ENCODE results near the gene GRB10.
"Not testable (repeated sequence)": the region's sequence is repeated elsewhere in the genome, so short reads cannot be mapped to it uniquely, and the experiment has no call there.

GRB10 gene

DNA sequence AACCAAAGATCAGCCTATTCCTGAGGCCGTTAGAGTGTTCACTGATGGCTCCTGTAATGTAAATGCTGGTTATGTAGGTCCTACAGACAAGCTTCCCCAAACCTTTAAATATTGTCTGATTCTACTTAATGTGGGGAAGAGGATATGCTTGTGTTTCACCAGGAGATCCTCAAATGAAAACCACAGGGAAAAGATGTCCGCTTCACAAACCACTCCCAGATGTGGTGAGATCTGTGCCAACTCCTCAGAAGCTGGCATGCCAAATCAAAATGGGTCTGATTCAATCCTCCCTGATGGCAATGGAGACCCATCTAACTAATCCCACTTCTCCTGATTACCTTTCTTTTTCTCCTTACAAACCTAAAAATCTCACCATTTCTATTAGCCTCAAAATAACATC, 202.0 kb downstream of the GRB10 start:
- H3K36me3 ChIP-seq (ENCODE audit: control insufficient read depth in 2 of 2, insufficient read depth in 2 of 2, low read length in 2 of 2); H3K4me3 ChIP-seq (ENCODE audit: low read length in 2 of 2); H3K27me3 ChIP-seq (ENCODE audit: control insufficient read depth in 1 of 2, insufficient read depth in 2 of 2, low read length in 2 of 2); H3K4me1 ChIP-seq (ENCODE audit: control insufficient read depth, insufficient read depth, low read length); H3K9me3 ChIP-seq (ENCODE audit: control insufficient read depth in 2 of 2, low read length in 2 of 2); H3K27ac ChIP-seq (ENCODE audit: low read length); H3K9ac ChIP-seq (ENCODE audit: low read length in 2 of 2): not testable (repeated sequence)

DNA sequence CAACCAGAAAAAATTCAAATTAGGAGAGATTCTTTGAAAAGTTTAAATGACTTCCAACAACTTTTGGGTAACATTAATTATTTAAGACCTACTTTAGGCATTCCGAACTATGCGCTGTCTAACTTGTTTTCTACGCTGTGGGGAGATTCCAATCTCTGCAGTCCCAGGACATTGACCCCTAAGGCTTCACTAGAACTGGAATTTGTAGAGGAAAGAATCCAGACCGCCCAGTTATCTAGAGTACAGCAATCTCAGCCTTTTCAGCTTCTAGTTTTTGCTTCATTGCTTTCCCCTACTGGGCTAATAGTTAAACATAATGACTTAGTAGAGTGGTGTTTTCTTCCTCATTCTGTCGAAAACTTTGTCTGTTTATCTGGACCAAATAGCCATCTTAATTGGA, 202.6 kb downstream of the GRB10 start:
- Histone ChIP-seq H3K9me3 (ENCODE audit: control insufficient read depth in 2 of 2, low read length in 2 of 2) (no peaks in the 10 kb centered on the region), H3K36me3 (ENCODE audit: control insufficient read depth in 2 of 2, insufficient read depth in 2 of 2, low read length in 2 of 2) (no peaks in the 10 kb centered on the region), H3K4me3 (ENCODE audit: low read length in 2 of 2) (no peak overlapping the region), H3K4me1 (ENCODE audit: control insufficient read depth, insufficient read depth, low read length) (no peaks in the 10 kb centered on the region), H3K27ac (ENCODE audit: low read length) (no peak overlapping the region), H3K9ac (ENCODE audit: low read length in 2 of 2) (no peak overlapping the region), H3K27me3 (ENCODE audit: control insufficient read depth in 1 of 2, insufficient read depth in 2 of 2, low read length in 2 of 2) (no peaks in the 10 kb centered on the region)

DNA sequence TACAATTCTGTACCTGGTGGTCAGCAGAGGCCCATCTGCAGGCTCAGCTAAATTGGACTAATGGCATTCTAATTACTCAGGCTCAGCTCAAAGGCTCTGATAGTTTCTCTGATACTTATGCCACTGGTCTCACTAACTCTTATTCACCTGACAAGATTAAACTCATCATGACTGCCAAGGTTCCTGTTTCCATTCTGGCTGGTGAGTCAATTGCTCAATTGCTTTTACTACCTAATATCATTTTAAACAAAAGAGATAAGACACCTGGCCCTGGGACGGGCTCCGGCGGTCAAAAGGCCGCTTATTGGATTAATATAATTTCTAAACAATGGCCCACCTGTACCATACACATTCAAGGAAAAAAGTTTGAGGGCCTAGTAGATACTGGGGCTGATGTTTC, 204.6 kb downstream of the GRB10 start:
- not testable (repeated sequence) for H3K4me3 ChIP-seq (ENCODE audit: low read length in 2 of 2); H3K27me3 ChIP-seq (ENCODE audit: control insufficient read depth in 1 of 2, insufficient read depth in 2 of 2, low read length in 2 of 2); H3K36me3 ChIP-seq (ENCODE audit: control insufficient read depth in 2 of 2, insufficient read depth in 2 of 2, low read length in 2 of 2); H3K9ac ChIP-seq (ENCODE audit: low read length in 2 of 2); H3K4me1 ChIP-seq (ENCODE audit: control insufficient read depth, insufficient read depth, low read length); H3K27ac ChIP-seq (ENCODE audit: low read length); H3K9me3 ChIP-seq (ENCODE audit: control insufficient read depth in 2 of 2, low read length in 2 of 2)

DNA sequence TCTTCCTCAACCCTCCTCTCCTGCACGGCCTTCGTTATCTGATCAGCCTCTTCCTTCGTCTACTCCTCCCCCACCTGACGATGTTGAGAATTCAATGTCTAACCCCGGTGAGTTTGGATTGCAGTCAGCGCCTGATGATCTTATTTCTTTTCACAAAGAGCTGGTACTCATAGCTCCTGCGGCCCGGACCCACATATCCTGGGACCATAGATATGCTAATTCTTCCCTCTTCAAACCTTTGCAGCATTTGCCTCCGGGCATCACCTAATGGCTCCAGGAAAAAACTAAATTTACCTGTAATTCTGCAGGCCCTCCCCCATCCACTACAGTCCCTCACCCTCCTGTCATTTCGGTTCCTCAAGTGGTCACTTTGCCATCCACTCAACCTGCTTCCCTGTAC, 205.1 kb downstream of the GRB10 start:
- Histone ChIP-seq H3K36me3 (ENCODE audit: control insufficient read depth in 2 of 2, insufficient read depth in 2 of 2, low read length in 2 of 2) (no peaks in the 10 kb centered on the region), H3K27me3 (ENCODE audit: control insufficient read depth in 1 of 2, insufficient read depth in 2 of 2, low read length in 2 of 2) (no peaks in the 10 kb centered on the region), H3K9me3 (ENCODE audit: control insufficient read depth in 2 of 2, low read length in 2 of 2) (no peaks in the 10 kb centered on the region), H3K4me3 (ENCODE audit: low read length in 2 of 2) (no peak overlapping the region), H3K27ac (ENCODE audit: low read length) (no peak overlapping the region), H3K9ac (ENCODE audit: low read length in 2 of 2) (no peak overlapping the region), H3K4me1 (ENCODE audit: control insufficient read depth, insufficient read depth, low read length) (no peaks in the 10 kb centered on the region)

DNA sequence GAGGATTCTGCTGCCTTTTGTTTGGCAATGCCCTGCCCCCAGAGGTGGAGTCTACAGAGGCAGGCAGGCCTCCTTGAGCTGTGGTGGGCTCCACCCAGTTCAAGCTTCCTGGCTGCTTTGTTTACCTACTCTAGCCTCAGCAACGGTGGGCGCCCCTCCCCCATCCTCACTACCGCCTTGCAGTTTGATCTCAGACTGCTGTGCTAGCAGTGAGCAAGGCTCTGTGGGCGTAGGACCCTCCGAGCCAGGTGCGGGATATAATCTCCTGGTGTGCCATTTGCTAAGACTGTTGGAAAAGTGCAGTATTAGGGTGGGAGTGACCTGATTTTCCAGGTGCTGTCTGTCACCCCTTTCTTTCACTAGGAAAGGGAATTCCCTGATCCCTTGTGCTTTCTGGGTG, 206.3 kb downstream of the GRB10 start:
- not testable (repeated sequence) for H3K9me3 ChIP-seq (ENCODE audit: control insufficient read depth in 2 of 2, low read length in 2 of 2); H3K4me3 ChIP-seq (ENCODE audit: low read length in 2 of 2); H3K27ac ChIP-seq (ENCODE audit: low read length); H3K36me3 ChIP-seq (ENCODE audit: control insufficient read depth in 2 of 2, insufficient read depth in 2 of 2, low read length in 2 of 2); H3K9ac ChIP-seq (ENCODE audit: low read length in 2 of 2); H3K27me3 ChIP-seq (ENCODE audit: control insufficient read depth in 1 of 2, insufficient read depth in 2 of 2, low read length in 2 of 2); H3K4me1 ChIP-seq (ENCODE audit: control insufficient read depth, insufficient read depth, low read length)

DNA sequence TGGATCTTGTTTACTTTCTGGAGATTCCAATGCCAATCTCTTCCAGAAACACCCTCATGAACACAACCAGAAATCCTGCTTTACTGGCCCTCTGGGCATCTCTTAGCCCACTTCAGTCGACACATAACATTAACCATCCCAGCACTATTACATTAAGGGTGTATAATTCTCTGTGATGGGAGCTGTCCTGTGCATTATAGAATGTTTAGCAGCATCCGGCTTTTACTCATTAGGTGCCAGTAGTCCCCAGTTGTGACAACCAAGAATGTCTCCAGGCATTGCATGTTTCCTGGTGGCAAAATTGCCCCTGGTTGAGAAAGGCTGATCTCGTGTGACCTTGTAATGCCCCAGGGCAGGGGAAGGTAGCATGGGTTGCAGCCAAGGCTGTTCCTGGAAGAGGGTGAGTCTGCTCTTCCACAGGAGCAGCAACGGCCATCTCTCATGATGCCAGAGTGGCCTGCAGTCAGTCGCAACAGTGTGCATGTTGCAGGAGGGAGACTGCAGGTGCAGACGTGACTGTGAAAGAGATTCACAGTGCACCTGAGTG, 214.9 kb downstream of the GRB10 start:
- Histone ChIP-seq H3K4me1 (ENCODE audit: control insufficient read depth, insufficient read depth, low read length) (no peaks in the 10 kb centered on the region), H3K27me3 (ENCODE audit: control insufficient read depth in 1 of 2, insufficient read depth in 2 of 2, low read length in 2 of 2) (no peaks in the 10 kb centered on the region), H3K9ac (ENCODE audit: low read length in 2 of 2) (no peak overlapping the region), H3K27ac (ENCODE audit: low read length) (no peak overlapping the region), H3K4me3 (ENCODE audit: low read length in 2 of 2) (no peak overlapping the region), H3K9me3 (ENCODE audit: control insufficient read depth in 2 of 2, low read length in 2 of 2) (no peaks in the 10 kb centered on the region), H3K36me3 (ENCODE audit: control insufficient read depth in 2 of 2, insufficient read depth in 2 of 2, low read length in 2 of 2) (no peaks in the 10 kb centered on the region)

DNA sequence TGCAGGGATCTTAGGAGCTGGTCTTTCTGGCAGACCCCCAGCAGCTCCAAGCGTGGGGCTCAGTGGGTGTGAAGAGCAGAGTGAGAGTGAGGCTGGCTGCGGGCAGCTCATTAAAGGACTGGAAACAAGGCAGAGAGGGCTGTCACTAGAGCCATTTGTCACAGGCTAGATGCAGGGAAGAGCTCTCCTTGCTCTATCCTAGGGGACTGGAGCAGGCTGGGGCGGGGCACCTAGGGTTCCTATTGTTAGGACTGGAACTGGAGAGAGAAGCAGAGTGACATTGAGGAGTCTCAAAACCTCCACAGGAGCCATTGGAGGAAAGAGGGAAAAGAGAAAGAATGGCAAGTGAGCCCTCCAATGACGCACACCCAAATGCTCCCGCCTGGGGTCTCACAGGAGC, 216.7 kb downstream of the GRB10 start:
- Histone ChIP-seq H3K36me3 (ENCODE audit: control insufficient read depth in 2 of 2, insufficient read depth in 2 of 2, low read length in 2 of 2) (no peaks in the 10 kb centered on the region), H3K4me1 (ENCODE audit: control insufficient read depth, insufficient read depth, low read length) (peaks cover under 1% of the 10 kb centered on the region), H3K4me3 (ENCODE audit: low read length in 2 of 2) (no peak overlapping the region), H3K27me3 (ENCODE audit: control insufficient read depth in 1 of 2, insufficient read depth in 2 of 2, low read length in 2 of 2) (peaks cover 0 to 4% of the 10 kb centered on the region in 2 donors), H3K27ac (ENCODE audit: low read length) (no peak overlapping the region), H3K9me3 (ENCODE audit: control insufficient read depth in 2 of 2, low read length in 2 of 2) (no peaks in the 10 kb centered on the region), H3K9ac (ENCODE audit: low read length in 2 of 2) (no peak overlapping the region)

DNA sequence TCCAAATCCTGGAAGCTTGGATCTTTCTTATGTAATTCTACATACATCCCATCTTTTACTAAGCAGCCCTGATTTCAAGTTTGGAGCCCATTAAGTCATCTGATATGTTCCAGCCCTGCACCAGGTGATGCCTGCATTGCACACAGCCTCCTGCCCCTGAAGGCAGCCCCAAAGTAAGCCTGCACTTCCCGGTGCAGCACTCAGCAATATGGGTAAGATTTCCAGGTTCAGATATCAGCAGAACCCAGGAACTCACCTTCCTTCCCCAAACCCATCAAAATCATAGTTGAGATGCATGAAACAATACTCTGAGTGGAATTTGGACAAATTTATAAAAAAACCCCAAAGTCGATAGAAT, 217.2 kb downstream of the GRB10 start:
- Histone ChIP-seq H3K27ac (ENCODE audit: low read length) (no peak overlapping the region), H3K4me1 (ENCODE audit: control insufficient read depth, insufficient read depth, low read length) (peaks cover 3% of the 10 kb centered on the region), H3K27me3 (ENCODE audit: control insufficient read depth in 1 of 2, insufficient read depth in 2 of 2, low read length in 2 of 2) (peaks cover 0 to 4% of the 10 kb centered on the region in 2 donors), H3K36me3 (ENCODE audit: control insufficient read depth in 2 of 2, insufficient read depth in 2 of 2, low read length in 2 of 2) (no peaks in the 10 kb centered on the region), H3K9me3 (ENCODE audit: control insufficient read depth in 2 of 2, low read length in 2 of 2) (no peaks in the 10 kb centered on the region), H3K4me3 (ENCODE audit: low read length in 2 of 2) (no peak overlapping the region), H3K9ac (ENCODE audit: low read length in 2 of 2) (no peak overlapping the region)

DNA sequence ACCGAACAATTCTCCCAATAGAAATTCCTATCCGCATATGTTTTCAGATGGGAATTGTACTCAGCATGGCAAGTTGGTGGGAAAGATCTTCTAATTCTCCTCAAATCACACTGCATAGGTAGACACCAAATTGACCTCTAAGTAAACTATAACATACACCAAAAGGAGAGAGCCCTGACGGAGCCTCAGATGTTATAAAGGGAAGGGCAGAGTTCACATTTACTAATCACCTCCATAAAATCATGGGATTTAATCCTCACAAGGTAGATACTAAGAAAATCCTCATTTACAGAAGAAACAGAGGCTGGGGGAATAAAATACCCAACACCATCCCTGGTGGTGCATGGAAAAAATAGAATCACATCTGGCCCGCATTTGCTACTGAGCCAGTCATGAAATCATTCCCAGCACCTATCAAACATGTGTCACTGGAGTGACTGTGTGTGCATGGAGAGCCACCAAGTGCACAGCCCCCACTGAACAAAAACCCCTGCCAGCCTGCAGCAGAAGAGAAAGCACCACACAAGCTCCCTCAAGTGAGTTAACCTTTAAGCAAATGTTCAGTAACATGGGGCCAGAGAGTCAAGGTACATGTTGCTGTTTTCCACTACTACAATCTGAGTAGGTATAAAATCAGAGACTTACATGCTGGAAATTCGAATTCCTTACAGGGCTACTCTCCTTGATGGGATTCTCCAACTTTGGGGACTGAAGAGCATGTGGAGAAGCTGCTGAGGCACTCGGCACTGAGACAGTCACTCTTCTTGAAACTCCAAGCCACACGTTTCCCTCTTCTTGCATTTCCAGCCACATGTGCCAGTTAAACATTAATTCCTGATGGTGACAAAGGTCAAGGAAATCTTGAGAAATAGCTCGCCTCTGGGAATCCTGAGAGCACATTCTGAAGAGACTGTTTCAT, 217.8 kb downstream of the GRB10 start, which contains the start of gene DDC:
DDC (minus strand) TSS at position 766 of the 919 bp plus-strand sequence. CDS start 21,320 bp downstream, outside the sequence.
- no peak within 1 kb of the TSS for H3K4me3 ChIP-seq (ENCODE audit: low read length in 2 of 2)

DNA sequence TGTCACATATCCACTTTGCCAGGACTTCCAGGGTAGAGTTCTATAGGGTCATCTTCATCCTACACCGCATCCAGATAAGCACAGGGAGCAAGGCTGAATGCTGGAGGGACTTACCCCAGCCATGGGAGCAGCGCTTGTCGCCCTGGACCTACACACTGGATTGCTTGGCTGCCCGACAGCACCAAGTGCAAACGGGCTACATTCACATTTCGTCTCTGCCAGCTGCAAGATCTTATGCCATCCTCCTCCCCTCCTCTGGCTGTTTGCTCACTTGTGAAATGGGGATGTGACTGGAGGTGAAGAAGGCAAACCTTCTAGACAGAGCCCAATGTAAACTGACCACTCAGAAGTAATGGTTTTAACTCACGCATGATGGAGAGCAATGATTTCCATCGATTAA, 218.5 kb downstream of the GRB10 start:
- H3K9ac ChIP-seq (ENCODE audit: low read length in 2 of 2) = no peak overlapping the region
- H3K27me3 ChIP-seq (ENCODE audit: control insufficient read depth in 1 of 2, insufficient read depth in 2 of 2, low read length in 2 of 2) = peaks cover 0 to 4% of the 10 kb centered on the region in 2 donors
- H3K4me1 ChIP-seq (ENCODE audit: control insufficient read depth, insufficient read depth, low read length) = peaks cover 3% of the 10 kb centered on the region

More for the DNA sequence above, 217.8 kb downstream of the GRB10 start, which contains the start of gene DDC:
- no peaks in the 10 kb centered on the region for H3K9me3 ChIP-seq (ENCODE audit: control insufficient read depth in 2 of 2, low read length in 2 of 2)
- no peaks in the 10 kb centered on the region for H3K36me3 ChIP-seq (ENCODE audit: control insufficient read depth in 2 of 2, insufficient read depth in 2 of 2, low read length in 2 of 2)
- no peak within 1 kb of the TSS for H3K9ac ChIP-seq (ENCODE audit: low read length in 2 of 2)
- H3K4me1 ChIP-seq (ENCODE audit: control insufficient read depth, insufficient read depth, low read length) = peaks cover 3% of the 10 kb centered on the region
- peaks cover 0 to 4% of the 10 kb centered on the region in 2 donors for H3K27me3 ChIP-seq (ENCODE audit: control insufficient read depth in 1 of 2, insufficient read depth in 2 of 2, low read length in 2 of 2)
- no peak within 1 kb of the TSS for H3K27ac ChIP-seq (ENCODE audit: low read length)

DNA sequence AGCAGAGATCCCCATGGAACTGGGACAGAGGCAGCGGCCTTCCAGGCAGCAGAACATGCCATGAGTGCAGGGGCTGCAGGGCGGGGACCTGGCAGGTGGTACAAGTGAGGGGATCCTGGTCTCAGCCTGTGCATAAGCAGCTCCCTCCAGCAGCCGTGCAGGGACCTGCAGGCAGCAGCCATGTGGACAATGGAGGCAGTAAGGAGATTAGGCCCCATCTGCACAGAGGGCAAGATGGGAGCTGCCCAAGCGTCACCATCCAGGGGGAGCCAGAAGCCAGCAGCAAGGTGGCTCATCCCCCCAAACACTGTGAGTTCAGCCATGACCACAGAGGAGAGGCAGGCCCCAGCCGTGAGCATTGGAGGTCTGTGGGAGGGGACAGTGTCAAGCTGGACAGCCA, 220.6 kb downstream of the GRB10 start:
- peaks cover 3% of the 10 kb centered on the region for H3K4me1 ChIP-seq (ENCODE audit: control insufficient read depth, insufficient read depth, low read length)
- no peak overlapping the region for H3K27ac ChIP-seq (ENCODE audit: low read length)
- no peaks in the 10 kb centered on the region for H3K36me3 ChIP-seq (ENCODE audit: control insufficient read depth in 2 of 2, insufficient read depth in 2 of 2, low read length in 2 of 2)
- peaks cover 0 to 4% of the 10 kb centered on the region in 2 donors for H3K27me3 ChIP-seq (ENCODE audit: control insufficient read depth in 1 of 2, insufficient read depth in 2 of 2, low read length in 2 of 2)
- no peaks in the 10 kb centered on the region for H3K9me3 ChIP-seq (ENCODE audit: control insufficient read depth in 2 of 2, low read length in 2 of 2)
- no peak overlapping the region for H3K9ac ChIP-seq (ENCODE audit: low read length in 2 of 2)
- no peak overlapping the region for H3K4me3 ChIP-seq (ENCODE audit: low read length in 2 of 2)

More for the DNA sequence above, 218.5 kb downstream of the GRB10 start:
- Histone ChIP-seq H3K36me3 (ENCODE audit: control insufficient read depth in 2 of 2, insufficient read depth in 2 of 2, low read length in 2 of 2) (no peaks in the 10 kb centered on the region), H3K27ac (ENCODE audit: low read length) (no peak overlapping the region), H3K9me3 (ENCODE audit: control insufficient read depth in 2 of 2, low read length in 2 of 2) (no peaks in the 10 kb centered on the region), H3K4me3 (ENCODE audit: low read length in 2 of 2) (no peak overlapping the region)

Data from stomach smooth muscle (tissue), 2 donors.